Parathyroid adenoma (tissue), 2 donors: ENCODE data around the gene FLCN.

Experiments
- H2AFZ ChIP-seq: fragments of 300-600 bp; sonication (generic); one replicate; pipeline ENCODE4 v1.7.0; 2017; ENCODE audit warnings: antibody characterized with exemption, mild to moderate bottlenecking
- H3K27ac ChIP-seq: fragments of 300-600 bp; sonication (generic); one replicate; pipeline ENCODE4 v1.7.0; 2017
- H3K27me3 ChIP-seq: fragments of 300-600 bp; sonication (generic); one replicate; pipeline ENCODE4 v1.7.0; 2017; ENCODE audit warnings: low read length; ENCODE audit not compliant: control insufficient read depth, insufficient read depth
- H3K36me3 ChIP-seq: fragments of 300-600 bp; sonication (generic); one replicate; pipeline ENCODE4 v1.7.0; 2017; ENCODE audit warnings: low read length; ENCODE audit not compliant: control insufficient read depth, insufficient read depth
- H3K4me1 ChIP-seq: fragments of 300-600 bp; sonication (generic); one replicate; pipeline ENCODE4 v1.7.0; 2017; ENCODE audit warnings: control low read depth
- H3K4me2 ChIP-seq: fragments of 300-600 bp; sonication (generic); one replicate; pipeline ENCODE4 v1.7.0; 2017; ENCODE audit warnings: low read length
- H3K4me3 ChIP-seq: fragments of 300-600 bp; sonication (generic); one replicate; pipeline ENCODE4 v1.7.0; 2017; ENCODE audit warnings: low read depth, low read length
- H3K79me2 ChIP-seq: fragments of 300-600 bp; sonication (generic); one replicate; pipeline ENCODE4 v1.7.0; 2017; ENCODE audit warnings: control low read depth
- H3K9ac ChIP-seq: fragments of 300-600 bp; sonication (generic); one replicate; pipeline ENCODE4 v1.7.0; 2017; ENCODE audit warnings: mild to moderate bottlenecking
- H3K9me3 ChIP-seq: fragments of 300-600 bp; sonication (generic); one replicate; pipeline ENCODE4 v1.7.0; 2017; ENCODE audit warnings: low read length; ENCODE audit not compliant: control insufficient read depth
- CTCF ChIP-seq: fragments of 300-600 bp; sonication (generic); IDR thresholded peaks from one replicate; pipeline ENCODE4 v1.7.0; 2017; ENCODE audit warnings: antibody characterized with exemption, mild to moderate bottlenecking
- donor health status: primary hyperparathyroidism.

Gene FLCN

DNA sequence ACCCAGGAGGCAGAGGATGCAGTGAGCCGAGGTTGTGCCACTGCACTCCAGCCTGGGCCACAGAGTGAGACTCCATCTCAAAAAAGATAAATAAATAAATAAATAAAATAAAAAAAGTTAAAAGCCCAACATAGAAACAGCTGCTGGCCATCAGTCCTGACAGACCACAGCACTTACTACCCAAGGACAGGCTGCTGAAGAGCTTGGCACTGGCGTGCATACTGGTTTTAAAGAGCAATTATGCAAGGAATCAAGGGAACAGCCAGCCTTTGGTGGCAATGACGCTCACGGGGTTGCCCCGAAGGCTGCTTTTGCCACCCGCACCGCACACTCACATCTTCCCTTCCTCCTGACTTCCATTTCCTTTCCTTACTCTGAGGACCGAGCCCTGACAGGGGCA, 35.1 kb downstream of the FLCN start:
- no peak for TF ChIP-seq CTCF
- H3K79me2 ChIP-seq = no peaks in the 10 kb centered on the region
- H3K4me2 ChIP-seq = no peak overlapping the region
- H3K9me3 ChIP-seq = no peaks in the 10 kb centered on the region
- H3K4me1 ChIP-seq = peaks cover 11% of the 10 kb centered on the region
- H3K27ac ChIP-seq = no peak overlapping the region
- H3K36me3 ChIP-seq = no peaks in the 10 kb centered on the region
- no peak overlapping the region for H3K9ac ChIP-seq
- H3K4me3 ChIP-seq = no peak overlapping the region
- no peak overlapping the region for H2AFZ ChIP-seq
- H3K27me3 ChIP-seq = no peaks in the 10 kb centered on the region

DNA sequence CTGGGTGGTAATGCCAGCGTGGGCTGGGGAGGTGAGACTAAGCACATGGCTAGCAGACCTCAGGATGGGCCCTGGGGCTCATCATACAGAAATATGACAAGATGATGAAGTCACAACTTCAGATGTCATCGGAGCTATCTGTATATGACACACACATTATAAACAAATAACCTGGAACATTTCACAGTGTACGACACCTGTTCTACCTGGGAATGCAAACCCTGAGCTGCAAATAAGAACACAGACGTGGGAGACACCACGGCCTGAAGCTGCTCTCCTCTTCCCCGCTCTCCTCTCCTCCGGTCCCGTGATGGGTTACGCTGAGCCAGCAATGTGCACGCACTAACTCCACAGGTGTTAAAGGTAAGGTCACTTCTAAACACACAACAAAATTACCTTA, 35.7 kb downstream of the FLCN start:
- H3K9me3 ChIP-seq = no peaks in the 10 kb centered on the region
- TF ChIP-seq CTCF = no peak
- no peak overlapping the region for H3K27ac ChIP-seq
- no peak overlapping the region for H3K4me2 ChIP-seq
- no peaks in the 10 kb centered on the region for H3K27me3 ChIP-seq
- H2AFZ ChIP-seq = no peak overlapping the region
- H3K4me1 ChIP-seq = peaks cover 11% of the 10 kb centered on the region
- no peak overlapping the region for H3K4me3 ChIP-seq
- no peaks in the 10 kb centered on the region for H3K79me2 ChIP-seq
- no peak overlapping the region for H3K9ac ChIP-seq
- H3K36me3 ChIP-seq = no peaks in the 10 kb centered on the region

GRCh38 chr17:17200831-17201230, 36.1 kb downstream of the FLCN start:
- Histone ChIP-seq H2AFZ (no peak overlapping the region), H3K36me3 (no peaks in the 10 kb centered on the region), H3K79me2 (no peaks in the 10 kb centered on the region), H3K9me3 (no peaks in the 10 kb centered on the region), H3K4me1 (peaks cover 11% of the 10 kb centered on the region), H3K27me3 (no peaks in the 10 kb centered on the region), H3K27ac (no peak overlapping the region), H3K4me2 (no peak overlapping the region), H3K9ac (no peak overlapping the region), H3K4me3 (no peak overlapping the region)
- TF ChIP-seq CTCF = no peak

DNA sequence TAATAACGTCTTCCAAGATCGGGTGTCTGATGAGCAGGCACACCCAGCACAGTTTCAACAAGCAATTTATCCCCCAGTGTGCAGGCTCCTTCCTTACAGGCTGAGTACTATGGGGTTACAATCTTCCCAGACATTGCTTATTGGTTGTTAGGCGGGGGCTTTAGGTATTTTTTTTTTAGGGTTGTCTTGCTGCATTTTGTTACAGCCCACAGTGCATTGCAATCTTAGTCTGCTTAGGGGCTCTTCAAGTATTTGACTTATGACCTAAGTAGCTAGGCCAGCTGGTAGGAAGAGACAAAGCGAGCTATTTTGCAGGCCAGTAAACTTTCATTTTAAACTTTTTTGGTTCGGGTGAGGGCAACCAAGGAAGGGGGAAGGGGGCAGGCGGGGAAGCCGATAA, 36.7 kb downstream of the FLCN start:
- Histone ChIP-seq H3K27ac (no peak overlapping the region), H3K79me2 (no peaks in the 10 kb centered on the region), H3K4me2 (no peak overlapping the region), H3K9me3 (no peaks in the 10 kb centered on the region), H3K27me3 (no peaks in the 10 kb centered on the region), H3K4me3 (no peak overlapping the region), H2AFZ (no peak overlapping the region), H3K9ac (no peak overlapping the region), H3K36me3 (no peaks in the 10 kb centered on the region), H3K4me1 (peaks cover 11% of the 10 kb centered on the region)
- TF ChIP-seq CTCF = no peak

GRCh38 chr17:17198281-17198680, 38.7 kb downstream of the FLCN start:
- H2AFZ ChIP-seq = no peak overlapping the region
- H3K9ac ChIP-seq = no peak overlapping the region
- H3K79me2 ChIP-seq = no peaks in the 10 kb centered on the region
- H3K36me3 ChIP-seq = no peaks in the 10 kb centered on the region
- H3K4me2 ChIP-seq = no peak overlapping the region
- H3K27ac ChIP-seq = no peak overlapping the region
- H3K9me3 ChIP-seq = no peaks in the 10 kb centered on the region
- H3K4me1 ChIP-seq = peaks cover 6% of the 10 kb centered on the region
- no peak overlapping the region for H3K4me3 ChIP-seq
- no peak for TF ChIP-seq CTCF
- no peaks in the 10 kb centered on the region for H3K27me3 ChIP-seq
